ENCODE data around the gene CSNK1A1L.
A peak's percentile ranks its signal among the peaks of the same experiment; 100 is the strongest.
"Not testable (repeated sequence)": the region's sequence is repeated elsewhere in the genome, so short reads cannot be mapped to it uniquely, and the experiment has no call there.

Gene CSNK1A1L

DNA sequence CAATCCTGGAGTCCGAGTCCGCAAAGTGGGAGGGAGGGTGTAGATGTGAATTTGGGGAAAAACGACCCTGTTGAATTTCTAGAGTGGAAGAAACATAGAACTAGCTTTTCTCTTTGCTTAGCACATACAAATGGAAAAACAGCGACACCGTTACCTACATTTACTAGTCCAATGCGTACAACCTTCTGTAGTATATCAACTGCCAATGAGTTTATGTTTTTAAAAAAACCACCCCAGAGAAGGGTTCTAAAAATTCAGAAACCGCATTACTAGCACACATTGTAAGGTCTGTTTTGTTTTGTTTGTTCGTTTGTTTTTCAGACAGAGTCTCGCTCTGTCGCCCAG lies 45.6 kb downstream of the CSNK1A1L start:
- no peak for DNase-seq (ENCODE audit: low spot score)
- CTCF ChIA-PET: interaction anchor here (0.8 kb wide), 1 partner anchor 1714 kb away, joined by 3 read pairs; no protein-coding TSS in a partner anchor
- peak overlapping the region; percentile 86 for H3K27ac ChIP-seq
- TF ChIP-seq, protein P1, sequence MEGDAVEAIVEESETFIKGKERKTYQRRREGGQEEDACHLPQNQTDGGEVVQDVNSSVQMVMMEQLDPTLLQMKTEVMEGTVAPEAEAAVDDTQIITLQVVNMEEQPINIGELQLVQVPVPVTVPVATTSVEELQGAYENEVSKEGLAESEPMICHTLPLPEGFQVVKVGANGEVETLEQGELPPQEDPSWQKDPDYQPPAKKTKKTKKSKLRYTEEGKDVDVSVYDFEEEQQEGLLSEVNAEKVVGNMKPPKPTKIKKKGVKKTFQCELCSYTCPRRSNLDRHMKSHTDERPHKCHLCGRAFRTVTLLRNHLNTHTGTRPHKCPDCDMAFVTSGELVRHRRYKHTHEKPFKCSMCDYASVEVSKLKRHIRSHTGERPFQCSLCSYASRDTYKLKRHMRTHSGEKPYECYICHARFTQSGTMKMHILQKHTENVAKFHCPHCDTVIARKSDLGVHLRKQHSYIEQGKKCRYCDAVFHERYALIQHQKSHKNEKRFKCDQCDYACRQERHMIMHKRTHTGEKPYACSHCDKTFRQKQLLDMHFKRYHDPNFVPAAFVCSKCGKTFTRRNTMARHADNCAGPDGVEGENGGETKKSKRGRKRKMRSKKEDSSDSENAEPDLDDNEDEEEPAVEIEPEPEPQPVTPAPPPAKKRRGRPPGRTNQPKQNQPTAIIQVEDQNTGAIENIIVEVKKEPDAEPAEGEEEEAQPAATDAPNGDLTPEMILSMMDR (conservative IDR thresholded peaks at IDR 0.05; ENCODE audit: low read depth): no peak
- POLR2A ChIA-PET (ENCODE audit: low non-redundant PET): no interaction called here

GRCh38 chr13:37058910-37059847 lies 46.3 kb downstream of the CSNK1A1L start, which contains the start of gene SUPT20H:
Gene SUPT20H (minus strand): TSS chr13:37059688. CDS start chr13:37051490, 8,198 bp downstream.
- peak; percentile 82 for DNase-seq (ENCODE audit: low spot score)
- ChIA-PET POLR2A (ENCODE audit: low non-redundant PET) (no interaction called here), CTCF (interaction anchor here (0.5 kb wide), 1 partner anchor 11 kb away, joined by 3 read pairs; no protein-coding TSS in a partner anchor)
- TF ChIP-seq, protein P1 (conservative IDR thresholded peaks at IDR 0.05; ENCODE audit: low read depth): no peak
- H3K27ac ChIP-seq: peak within 1 kb of the TSS; percentile 86

- DNase-seq (ENCODE audit: low spot score); CTCF ChIA-PET; H3K27ac ChIP-seq: not testable (repeated sequence)
- POLR2A ChIA-PET (ENCODE audit: low non-redundant PET): interaction anchor here (0.6 kb wide), 1 partner anchor 713 kb away, joined by 8 read pairs; no protein-coding TSS in a partner anchor
These were observed 49.2 kb downstream of the CSNK1A1L start for GRCh38 chr13:37056228-37056627.

All from RWPE1 (cell line).